ENCODE data around the gene PARVA.

PARVA gene

DNA sequence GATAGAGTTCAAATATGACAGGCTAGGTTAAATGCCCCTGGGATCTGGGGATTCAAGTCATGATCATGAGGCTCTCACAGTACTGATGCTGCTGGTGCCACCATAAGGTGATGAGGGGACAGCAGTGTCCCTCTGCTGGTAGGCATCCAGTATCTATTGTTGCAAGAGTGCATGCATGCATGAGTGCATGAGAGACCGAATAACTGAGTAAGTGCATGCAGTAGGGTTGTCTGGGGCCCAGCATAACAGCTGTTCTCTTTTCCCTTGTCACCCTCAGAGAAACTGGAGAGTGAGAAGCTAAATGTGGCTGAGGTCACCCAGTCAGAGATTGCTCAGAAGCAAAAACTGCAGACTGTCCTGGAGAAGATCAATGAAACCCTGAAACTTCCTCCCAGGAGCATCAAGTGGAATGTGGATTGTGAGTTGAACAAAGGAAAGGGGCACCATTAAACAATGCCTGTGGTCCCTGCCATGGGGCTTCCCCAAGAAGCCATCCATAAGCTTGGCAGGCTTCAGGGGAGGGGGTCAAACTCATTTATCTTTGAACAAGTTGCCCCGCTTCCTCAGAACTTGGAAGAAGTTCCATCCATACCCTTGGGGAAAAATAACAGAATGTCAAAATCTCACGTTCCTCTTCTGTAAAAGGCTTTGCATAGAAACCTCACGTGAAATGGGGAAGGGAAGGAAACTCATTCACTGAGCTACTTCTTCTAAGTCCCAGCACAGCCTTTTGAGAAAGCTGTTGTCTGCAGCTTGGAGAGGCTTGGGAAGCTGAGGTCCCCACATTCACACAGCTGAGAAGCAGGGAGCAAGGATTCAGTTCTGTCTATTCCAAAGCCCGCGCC lies 119.0 kb downstream of the PARVA start:
- peaks cover 2% of the 10 kb centered on the region; the same call in 1 of the 2 replicates for H3K36me3 ChIP-seq (ENCODE audit: insufficient read depth, low read length)
- H3K4me3 ChIP-seq (ENCODE audit: low read depth, low read length): no peak overlapping the region
- no peak overlapping the region for H3K27ac ChIP-seq (ENCODE audit: low read depth, low read length)
- H3K27me3 ChIP-seq (ENCODE audit: insufficient read depth, low read length): no peaks in the 10 kb centered on the region
- peaks cover 5% of the 10 kb centered on the region for H3K4me1 ChIP-seq (ENCODE audit: control insufficient read depth, insufficient read depth, low read length, unreplicated experiment)
- no peak overlapping the region for H2AFZ ChIP-seq (ENCODE audit: low read length, unreplicated experiment)
- no peaks in the 10 kb centered on the region for H3K79me2 ChIP-seq (ENCODE audit: control insufficient read depth, insufficient read depth, low read length, unreplicated experiment)

DNA sequence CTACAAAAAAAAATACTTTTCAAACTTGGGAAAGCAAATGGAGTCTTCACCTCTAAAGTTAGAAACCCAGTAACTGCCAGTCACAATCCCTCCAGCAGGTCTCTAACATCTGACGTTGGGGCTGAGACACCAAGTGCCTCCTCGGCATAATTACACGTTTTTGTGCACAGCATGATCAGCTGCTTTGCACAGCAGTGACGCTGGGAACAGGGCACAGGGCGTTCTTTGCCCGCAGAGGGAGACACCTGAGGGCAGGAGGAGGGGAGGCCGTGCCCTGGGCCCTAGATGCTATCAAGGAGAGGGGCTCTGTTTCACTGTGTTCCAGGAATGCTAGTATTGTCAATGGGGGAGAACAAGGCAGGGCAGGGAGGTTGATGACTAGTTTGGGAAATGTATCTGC lies 120.1 kb downstream of the PARVA start:
- Histone ChIP-seq H3K27me3 (ENCODE audit: insufficient read depth, low read length) (no peaks in the 10 kb centered on the region), H3K27ac (ENCODE audit: low read depth, low read length) (no peak overlapping the region), H3K79me2 (ENCODE audit: control insufficient read depth, insufficient read depth, low read length, unreplicated experiment) (no peaks in the 10 kb centered on the region), H3K4me3 (ENCODE audit: low read depth, low read length) (no peak overlapping the region), H3K36me3 (ENCODE audit: insufficient read depth, low read length) (peaks cover 5% of the 10 kb centered on the region; the same call in 1 of the 2 replicates), H3K4me1 (ENCODE audit: control insufficient read depth, insufficient read depth, low read length, unreplicated experiment) (peaks cover 11% of the 10 kb centered on the region), H2AFZ (ENCODE audit: low read length, unreplicated experiment) (no peak overlapping the region)

DNA sequence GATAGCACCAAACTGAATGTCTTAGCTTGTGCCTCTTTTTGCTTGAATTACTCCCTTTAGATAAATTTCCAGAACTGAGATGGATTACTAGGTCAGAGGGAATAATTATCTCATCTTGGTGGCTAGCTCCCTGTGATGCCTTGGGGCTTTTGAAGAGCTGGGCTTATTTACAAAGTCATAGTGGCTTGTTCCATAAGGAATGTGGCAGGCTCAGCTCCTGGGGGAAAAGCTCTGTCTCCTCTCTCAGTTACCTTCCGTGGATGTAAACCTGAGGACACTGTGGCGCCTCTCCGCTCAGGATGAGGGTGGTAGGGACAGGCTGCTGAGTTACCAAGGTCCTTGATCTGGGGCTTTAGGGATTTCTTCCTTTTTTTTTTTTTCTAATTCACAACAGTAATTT lies 121.7 kb downstream of the PARVA start:
- Histone ChIP-seq H3K27me3 (ENCODE audit: insufficient read depth, low read length) (no peaks in the 10 kb centered on the region), H3K27ac (ENCODE audit: low read depth, low read length) (no peak overlapping the region), H3K36me3 (ENCODE audit: insufficient read depth, low read length) (peaks cover 6% of the 10 kb centered on the region; the same call in 1 of the 2 replicates), H3K4me1 (ENCODE audit: control insufficient read depth, insufficient read depth, low read length, unreplicated experiment) (peaks cover 17% of the 10 kb centered on the region), H3K4me3 (ENCODE audit: low read depth, low read length) (no peak overlapping the region), H3K79me2 (ENCODE audit: control insufficient read depth, insufficient read depth, low read length, unreplicated experiment) (no peaks in the 10 kb centered on the region), H2AFZ (ENCODE audit: low read length, unreplicated experiment) (no peak overlapping the region)

DNA sequence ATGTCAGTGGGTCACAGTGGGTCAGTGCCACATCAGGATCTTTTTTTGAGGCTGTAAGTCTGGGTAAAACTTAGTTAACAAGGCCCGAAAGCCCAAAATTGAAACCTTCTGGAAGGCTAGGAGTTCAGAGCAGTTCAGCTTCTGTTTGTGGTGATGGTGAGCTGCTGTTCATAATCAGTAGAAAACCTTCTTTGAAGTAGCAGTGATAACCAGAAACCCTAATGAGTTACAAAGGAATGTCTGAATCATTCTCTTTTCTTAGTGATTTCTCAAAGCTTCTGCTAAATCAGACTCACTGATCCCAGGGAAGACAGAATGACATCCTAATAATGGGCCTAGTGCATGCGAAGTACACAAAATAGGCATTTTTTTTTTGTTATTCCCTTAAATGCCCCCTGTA lies 124.7 kb downstream of the PARVA start:
- H3K4me1 ChIP-seq (ENCODE audit: control insufficient read depth, insufficient read depth, low read length, unreplicated experiment): peaks cover 26% of the 10 kb centered on the region
- peaks cover 10% of the 10 kb centered on the region for H3K36me3 ChIP-seq (ENCODE audit: insufficient read depth, low read length)
- no peak overlapping the region for H2AFZ ChIP-seq (ENCODE audit: low read length, unreplicated experiment)
- no peaks in the 10 kb centered on the region for H3K27me3 ChIP-seq (ENCODE audit: insufficient read depth, low read length)
- no peaks in the 10 kb centered on the region for H3K79me2 ChIP-seq (ENCODE audit: control insufficient read depth, insufficient read depth, low read length, unreplicated experiment)
- H3K27ac ChIP-seq (ENCODE audit: low read depth, low read length): no peak overlapping the region
- H3K4me3 ChIP-seq (ENCODE audit: low read depth, low read length): no peak overlapping the region

DNA sequence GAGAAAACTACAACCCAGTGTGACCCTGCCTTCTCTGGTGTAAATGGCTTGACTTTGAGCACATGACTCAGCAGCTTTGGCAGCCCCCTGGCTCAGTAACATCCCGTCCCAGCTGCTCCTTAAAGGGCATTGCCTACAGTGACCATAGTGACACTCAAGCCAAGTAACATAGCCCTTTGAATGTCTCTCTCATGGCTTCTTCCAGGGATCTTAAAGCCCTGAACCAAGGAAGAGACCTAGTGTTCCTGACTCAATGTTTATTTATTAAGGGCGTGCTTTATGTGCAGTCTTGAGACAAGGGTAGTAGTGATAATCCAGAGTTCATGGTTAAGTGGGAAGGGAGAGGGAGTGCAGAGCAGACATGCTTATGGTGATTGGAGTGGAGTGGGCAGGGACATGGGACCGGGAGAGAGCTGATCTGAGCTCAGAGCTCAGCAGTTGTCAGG lies 125.7 kb downstream of the PARVA start:
- Histone ChIP-seq H3K36me3 (ENCODE audit: insufficient read depth, low read length) (peaks cover 10% of the 10 kb centered on the region), H3K27me3 (ENCODE audit: insufficient read depth, low read length) (no peaks in the 10 kb centered on the region), H3K27ac (ENCODE audit: low read depth, low read length) (peak overlapping the region; percentile 9; the same call in 1 of the 2 replicates), H3K4me1 (ENCODE audit: control insufficient read depth, insufficient read depth, low read length, unreplicated experiment) (peaks cover 27% of the 10 kb centered on the region), H3K79me2 (ENCODE audit: control insufficient read depth, insufficient read depth, low read length, unreplicated experiment) (no peaks in the 10 kb centered on the region), H3K4me3 (ENCODE audit: low read depth, low read length) (no peak overlapping the region), H2AFZ (ENCODE audit: low read length, unreplicated experiment) (no peak overlapping the region)

DNA sequence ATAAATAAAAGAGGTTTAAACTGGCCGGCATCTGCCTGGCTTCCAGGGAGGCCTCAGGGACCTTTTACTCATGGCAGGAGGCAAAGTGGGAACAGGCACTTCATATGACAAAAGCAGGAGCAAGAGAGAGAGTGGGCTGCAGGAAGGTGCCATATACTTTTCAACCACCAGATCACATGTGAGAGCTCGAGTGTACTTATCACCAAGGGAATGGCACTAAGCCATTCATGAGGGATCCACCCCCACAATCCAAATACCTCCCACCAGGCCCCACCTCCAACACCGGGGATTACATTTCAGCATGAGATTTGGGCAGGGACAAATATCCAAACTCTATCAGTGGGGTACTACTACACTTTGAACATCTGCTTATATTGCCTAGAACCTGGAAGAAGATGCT lies 126.5 kb downstream of the PARVA start:
- Histone ChIP-seq H3K27me3 (ENCODE audit: insufficient read depth, low read length) (no peaks in the 10 kb centered on the region), H3K36me3 (ENCODE audit: insufficient read depth, low read length) (peaks cover 10% of the 10 kb centered on the region), H3K79me2 (ENCODE audit: control insufficient read depth, insufficient read depth, low read length, unreplicated experiment) (no peaks in the 10 kb centered on the region), H3K27ac (ENCODE audit: low read depth, low read length) (no peak overlapping the region), H3K4me1 (ENCODE audit: control insufficient read depth, insufficient read depth, low read length, unreplicated experiment) (peaks cover 35% of the 10 kb centered on the region), H3K4me3 (ENCODE audit: low read depth, low read length) (no peak overlapping the region), H2AFZ (ENCODE audit: low read length, unreplicated experiment) (no peak overlapping the region)

DNA sequence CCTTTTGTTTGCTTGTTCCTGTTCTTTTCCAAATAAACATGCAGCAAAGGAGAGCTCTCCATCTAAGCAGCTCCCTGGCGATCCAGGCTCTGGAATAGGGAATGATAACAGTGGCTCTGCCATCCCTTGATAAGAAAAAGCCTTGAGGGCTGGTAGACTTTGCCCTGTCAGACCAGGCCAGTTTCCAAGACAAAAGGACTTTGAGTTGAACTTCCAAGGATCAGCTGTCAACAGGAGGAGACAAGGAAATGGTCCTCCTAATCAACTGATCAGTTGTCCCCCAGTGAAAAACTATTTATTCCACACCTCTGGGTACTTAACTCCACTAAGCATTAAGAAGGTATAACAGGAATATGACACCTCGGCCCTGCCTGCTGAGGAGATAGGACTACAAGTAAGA lies 127.8 kb downstream of the PARVA start:
- Histone ChIP-seq H3K4me1 (ENCODE audit: control insufficient read depth, insufficient read depth, low read length, unreplicated experiment) (peaks cover 35% of the 10 kb centered on the region), H3K27me3 (ENCODE audit: insufficient read depth, low read length) (no peaks in the 10 kb centered on the region), H3K27ac (ENCODE audit: low read depth, low read length) (no peak overlapping the region), H3K79me2 (ENCODE audit: control insufficient read depth, insufficient read depth, low read length, unreplicated experiment) (no peaks in the 10 kb centered on the region), H3K4me3 (ENCODE audit: low read depth, low read length) (no peak overlapping the region), H2AFZ (ENCODE audit: low read length, unreplicated experiment) (no peak overlapping the region), H3K36me3 (ENCODE audit: insufficient read depth, low read length) (peaks cover 10% of the 10 kb centered on the region)

DNA sequence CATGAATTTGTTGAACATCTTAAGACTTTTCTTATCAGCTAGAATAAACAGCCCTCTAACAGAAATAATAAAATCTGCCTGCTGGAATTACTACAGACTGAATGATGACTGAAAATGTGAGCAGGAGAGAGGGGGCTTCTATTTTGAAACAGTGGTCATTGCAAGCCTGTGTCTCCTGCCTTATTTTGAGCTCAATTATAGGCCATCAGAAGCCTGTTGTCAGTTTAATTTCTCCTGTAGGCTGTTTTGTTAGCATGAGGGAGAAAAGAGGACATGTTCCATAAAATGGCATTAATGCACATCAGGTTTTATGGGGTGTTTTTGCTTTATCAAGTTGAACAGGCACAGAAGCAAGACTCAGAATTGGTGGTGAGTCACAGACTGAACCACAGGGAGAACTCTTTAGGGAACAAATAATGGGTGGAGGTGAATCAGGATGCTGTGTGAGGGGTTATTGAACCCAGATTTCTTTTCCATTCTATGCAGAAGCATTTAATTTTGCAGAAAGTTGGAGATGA lies 129.1 kb downstream of the PARVA start:
- Histone ChIP-seq H2AFZ (ENCODE audit: low read length, unreplicated experiment) (no peak overlapping the region), H3K79me2 (ENCODE audit: control insufficient read depth, insufficient read depth, low read length, unreplicated experiment) (no peaks in the 10 kb centered on the region), H3K27me3 (ENCODE audit: insufficient read depth, low read length) (no peaks in the 10 kb centered on the region), H3K4me3 (ENCODE audit: low read depth, low read length) (no peak overlapping the region), H3K27ac (ENCODE audit: low read depth, low read length) (peak overlapping the region; percentile 7; the same call in 1 of the 2 replicates), H3K36me3 (ENCODE audit: insufficient read depth, low read length) (peaks cover 8% of the 10 kb centered on the region), H3K4me1 (ENCODE audit: control insufficient read depth, insufficient read depth, low read length, unreplicated experiment) (peaks cover 34% of the 10 kb centered on the region)

DNA sequence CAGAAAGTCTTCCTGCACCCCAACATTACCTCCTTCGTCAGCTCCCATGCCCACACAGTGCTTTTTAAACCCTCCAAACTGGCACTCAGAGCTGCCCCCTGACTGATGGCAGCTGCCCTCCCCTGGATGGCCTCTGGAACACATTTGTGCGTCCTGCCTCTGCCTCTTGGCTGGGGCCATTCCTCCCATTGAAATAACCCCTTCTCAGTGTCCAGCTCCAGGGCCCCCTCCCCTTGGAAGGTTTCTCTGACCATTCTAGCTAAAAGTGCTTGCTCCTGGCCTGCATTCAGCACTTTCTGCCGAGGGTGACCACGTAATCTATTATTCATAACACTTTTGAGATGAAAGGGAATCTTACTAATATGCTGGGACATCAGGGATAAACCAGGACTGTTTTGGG lies 130.0 kb downstream of the PARVA start:
- H3K36me3 ChIP-seq (ENCODE audit: insufficient read depth, low read length): peaks cover 6% of the 10 kb centered on the region
- H3K27ac ChIP-seq (ENCODE audit: low read depth, low read length): no peak overlapping the region
- H2AFZ ChIP-seq (ENCODE audit: low read length, unreplicated experiment): no peak overlapping the region
- H3K4me3 ChIP-seq (ENCODE audit: low read depth, low read length): no peak overlapping the region
- H3K79me2 ChIP-seq (ENCODE audit: control insufficient read depth, insufficient read depth, low read length, unreplicated experiment): no peaks in the 10 kb centered on the region
- no peaks in the 10 kb centered on the region for H3K27me3 ChIP-seq (ENCODE audit: insufficient read depth, low read length)
- H3K4me1 ChIP-seq (ENCODE audit: control insufficient read depth, insufficient read depth, low read length, unreplicated experiment): peaks cover 29% of the 10 kb centered on the region

DNA sequence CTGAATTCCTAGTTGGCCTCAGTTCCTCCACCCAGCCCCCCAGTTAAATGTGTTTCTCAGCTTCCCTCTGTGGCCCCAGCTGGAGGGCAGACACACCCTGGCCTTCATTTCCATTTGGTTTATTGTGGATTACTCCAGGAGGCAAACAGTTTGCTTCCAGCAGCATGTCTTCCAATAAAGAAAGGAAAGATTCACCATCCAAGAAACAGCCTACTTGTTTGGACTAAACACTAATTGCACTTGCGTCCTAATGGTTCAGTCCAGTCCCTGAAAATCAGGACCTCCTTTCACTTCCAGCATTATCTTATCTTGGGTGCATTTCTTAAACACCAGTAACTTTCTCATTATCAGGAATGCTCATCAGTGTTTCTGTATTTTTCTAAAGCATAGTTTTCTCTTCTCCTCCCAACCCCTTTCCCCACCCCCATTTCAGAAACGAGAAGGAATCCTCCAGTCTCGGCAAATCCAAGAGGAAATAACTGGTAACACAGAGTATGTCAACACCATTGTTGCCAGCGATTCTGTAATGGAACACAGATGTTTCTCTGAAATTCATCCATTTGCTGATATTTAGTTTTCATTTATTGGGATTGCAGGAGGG lies 130.9 kb downstream of the PARVA start:
- H2AFZ ChIP-seq (ENCODE audit: low read length, unreplicated experiment): peak overlapping the region; percentile 42
- H3K36me3 ChIP-seq (ENCODE audit: insufficient read depth, low read length): peaks cover 6% of the 10 kb centered on the region
- no peak overlapping the region for H3K27ac ChIP-seq (ENCODE audit: low read depth, low read length)

More for the DNA sequence above, 130.9 kb downstream of the PARVA start:
- Histone ChIP-seq H3K27me3 (ENCODE audit: insufficient read depth, low read length) (no peaks in the 10 kb centered on the region), H3K4me1 (ENCODE audit: control insufficient read depth, insufficient read depth, low read length, unreplicated experiment) (peaks cover 21% of the 10 kb centered on the region), H3K79me2 (ENCODE audit: control insufficient read depth, insufficient read depth, low read length, unreplicated experiment) (no peaks in the 10 kb centered on the region), H3K4me3 (ENCODE audit: low read depth, low read length) (no peak overlapping the region)

Data from ACC112 (cell line).